Midbrain (tissue), 1 donor: Measurements from ENCODE around the gene PSAPL1.

ENCODE experiments used
- DNase-seq: peaks from one replicate; lab custom pipeline; 2025; lab: John Stamatoyannopoulos, UW

PSAPL1 gene

DNA sequence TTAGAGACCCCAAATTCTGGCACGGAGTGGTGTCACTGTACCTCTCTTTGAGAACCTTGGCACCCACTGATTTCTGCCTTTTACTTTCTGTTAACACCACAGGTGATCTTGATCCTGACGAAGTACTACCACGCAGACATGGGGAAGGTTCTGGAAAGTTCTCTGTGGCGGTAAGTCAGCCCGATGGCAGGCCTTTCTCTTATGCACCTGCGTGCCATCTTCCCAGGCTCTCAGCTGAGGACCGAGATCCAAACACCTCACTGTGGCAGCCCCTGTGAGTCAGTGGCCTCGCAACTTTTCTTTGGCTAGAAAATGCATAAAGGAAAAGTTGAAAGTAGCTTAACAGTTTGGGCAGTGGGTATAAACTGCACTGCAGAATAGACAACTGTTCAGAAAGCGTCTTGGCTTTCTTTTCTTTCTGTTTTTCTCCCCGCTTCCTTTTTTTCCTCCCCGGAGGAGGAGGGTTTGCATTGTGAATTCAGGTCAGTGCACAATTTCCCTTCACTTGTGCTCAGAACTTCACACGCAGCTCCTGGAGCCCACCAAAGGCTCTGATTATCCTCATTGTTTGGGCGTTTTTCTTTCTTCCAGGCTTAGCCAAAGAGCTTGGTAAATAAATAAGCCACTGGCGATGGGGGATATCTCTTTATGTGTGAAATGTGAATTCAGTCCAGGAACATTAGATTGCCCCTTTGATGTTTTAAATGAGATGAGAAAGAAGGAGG lies 38.4 kb downstream of the PSAPL1 start:
- no peak for DNase-seq

DNA sequence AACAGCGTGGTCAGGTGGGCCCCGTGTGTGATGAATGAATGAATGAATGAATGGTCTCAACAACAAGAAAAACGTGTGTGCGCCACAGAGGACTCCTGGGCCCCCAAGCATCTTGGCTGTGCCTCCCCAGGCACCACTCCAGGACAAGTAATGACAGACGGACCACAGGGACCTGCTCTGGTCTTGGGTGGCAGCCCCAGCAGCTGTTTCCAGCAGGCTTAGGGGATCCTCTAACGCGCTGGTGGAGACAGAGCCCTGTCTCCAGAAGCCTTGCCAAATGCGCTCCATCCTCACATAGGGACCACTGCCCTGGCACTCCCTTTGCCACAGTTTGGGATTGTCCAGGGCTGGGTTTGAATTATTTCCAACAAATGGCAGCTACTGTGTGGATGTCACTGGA lies 39.1 kb downstream of the PSAPL1 start:
- DNase-seq: no peak

GRCh38 chr4:7394681-7395451 lies 39.9 kb downstream of the PSAPL1 start:
- no peak for DNase-seq

DNA sequence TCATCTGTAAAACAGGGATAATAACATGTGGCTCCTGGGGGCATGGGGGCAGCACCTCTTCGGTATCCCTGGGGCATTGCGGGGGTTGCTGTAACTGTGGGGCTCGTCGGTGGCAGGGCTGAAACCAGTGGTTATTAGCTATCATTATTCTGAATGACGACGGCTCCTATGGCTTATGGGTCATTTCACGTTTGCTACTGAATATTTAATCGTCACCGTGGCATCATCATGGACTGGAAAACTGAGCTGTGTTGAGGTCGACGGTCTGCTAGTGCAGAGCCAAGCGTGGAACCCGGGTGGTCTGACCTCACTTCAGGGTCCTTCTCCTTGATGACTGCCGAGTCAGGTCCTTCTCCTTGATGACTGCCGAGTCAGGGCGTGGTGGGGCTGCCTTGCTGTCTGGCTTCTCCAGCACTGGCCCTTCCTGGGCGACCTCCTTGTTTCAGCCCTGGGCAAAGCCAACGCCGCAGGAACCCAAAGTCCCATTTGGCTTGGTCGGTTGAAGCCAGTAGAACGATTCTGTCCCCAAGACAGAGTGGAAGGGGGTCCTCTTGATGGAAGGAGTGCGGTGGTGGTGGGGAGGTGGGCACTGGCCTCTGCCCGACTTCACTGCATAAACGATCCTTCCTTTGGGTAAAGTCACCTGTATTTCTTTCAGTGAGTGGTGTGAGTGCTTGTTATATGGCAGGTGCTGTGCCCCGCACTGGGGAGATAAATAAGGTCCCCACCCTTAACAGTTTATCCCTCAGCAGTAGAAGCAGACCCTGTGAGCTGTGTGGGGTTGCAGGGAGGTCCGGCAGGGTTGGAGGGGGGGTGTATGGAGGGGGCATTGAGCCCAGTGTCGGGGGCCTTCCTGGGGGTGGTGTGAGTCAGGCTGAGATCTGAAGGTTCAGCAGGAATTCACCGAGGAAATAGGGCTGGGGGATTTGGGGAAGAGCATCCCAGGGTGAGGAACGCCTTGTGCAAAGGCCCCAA lies 40.8 kb downstream of the PSAPL1 start:
- DNase-seq: no peak

DNA sequence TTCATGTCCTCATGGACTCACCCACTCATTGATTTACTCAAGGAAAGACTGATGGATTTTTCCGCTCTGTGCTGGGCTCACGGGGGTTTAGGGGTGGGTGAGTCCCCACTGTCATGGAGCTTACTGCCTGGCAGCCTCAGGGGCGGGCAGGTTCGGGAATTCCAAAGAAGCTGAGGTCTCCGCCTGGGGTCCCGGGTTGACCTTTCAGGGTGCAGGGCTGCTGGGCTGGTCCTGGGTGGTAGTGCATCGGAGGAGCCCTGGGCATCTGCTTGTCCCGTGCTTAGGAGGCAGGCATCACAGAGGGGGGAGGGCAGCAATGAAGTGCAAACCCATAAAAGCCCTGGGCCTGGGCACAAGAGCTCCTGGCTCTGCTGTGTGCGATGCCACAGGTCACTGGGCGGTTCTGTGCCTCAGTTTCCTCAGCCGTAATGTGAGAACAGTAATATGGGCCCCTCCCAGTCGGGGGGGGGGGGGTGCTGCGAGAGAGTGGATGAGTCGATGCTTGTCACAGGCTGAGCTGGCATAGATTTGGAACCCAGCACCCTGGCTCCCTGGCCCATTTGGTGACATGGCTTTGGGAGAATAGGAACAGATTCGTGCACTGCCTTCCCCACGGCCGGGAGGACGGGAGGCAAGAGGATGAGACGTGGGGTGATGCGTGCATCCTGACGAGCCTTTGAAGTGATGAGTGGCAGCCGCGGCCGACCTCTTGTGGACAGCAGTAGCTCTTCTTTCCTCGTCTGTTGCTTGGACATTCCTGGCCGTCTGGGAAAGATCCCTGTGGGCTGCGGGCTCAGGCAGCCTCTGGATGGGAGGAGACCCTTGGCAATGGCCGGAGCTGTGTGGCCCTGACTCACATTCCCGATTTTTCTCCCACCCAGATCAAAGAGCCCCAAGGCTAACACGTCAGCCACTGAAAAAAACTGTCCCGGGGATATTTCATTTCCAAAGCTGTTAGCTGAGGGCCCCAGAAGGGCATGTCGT lies 42.0 kb downstream of the PSAPL1 start:
- DNase-seq: peak; percentile 33

- DNase-seq: no peak
These were observed 42.9 kb downstream of the PSAPL1 start for GRCh38 chr4:7391637-7392437.

- DNase-seq: no peak
These were observed 43.7 kb downstream of the PSAPL1 start for GRCh38 chr4:7390906-7391636.

DNA sequence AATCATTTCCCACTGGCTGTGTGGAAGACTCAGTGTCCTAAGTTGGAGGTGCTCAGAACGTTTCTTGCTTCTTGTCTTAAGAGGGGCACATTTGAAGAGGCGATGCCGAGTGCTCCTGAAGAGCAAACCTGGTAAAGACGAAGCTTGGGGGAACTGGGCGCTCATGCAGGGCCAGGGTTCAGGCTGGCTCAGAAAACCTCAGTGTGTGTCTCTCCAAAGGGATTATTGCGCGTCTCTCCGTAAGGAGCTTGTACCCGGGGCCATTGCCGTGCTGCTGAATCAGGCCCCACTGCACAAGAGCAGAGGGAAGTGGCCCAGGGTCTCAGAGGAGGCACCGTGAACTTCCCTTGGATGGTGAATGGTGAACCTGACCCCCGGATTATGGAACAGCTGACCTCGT lies 44.4 kb downstream of the PSAPL1 start:
- no peak for DNase-seq

DNA sequence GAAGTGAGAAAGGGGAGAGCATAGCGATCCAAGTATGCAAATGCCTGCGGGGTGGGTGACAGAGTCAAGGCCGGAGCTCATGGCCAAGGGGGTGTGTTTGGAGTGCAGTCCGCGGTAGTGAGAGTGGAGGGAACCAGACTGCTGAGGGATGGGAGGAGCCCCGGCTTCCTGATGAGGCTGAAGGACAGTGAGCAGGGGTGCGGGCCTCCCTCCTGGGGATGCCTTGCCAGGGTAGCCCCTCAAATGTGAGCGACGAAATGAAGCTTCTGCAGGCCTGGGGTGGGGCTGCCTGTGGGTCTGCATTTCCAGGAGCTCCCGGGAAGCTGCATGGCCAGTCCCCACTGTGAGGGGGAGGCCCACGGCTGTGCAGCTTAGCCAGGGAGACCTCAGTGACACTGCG lies 45.0 kb downstream of the PSAPL1 start:
- no peak for DNase-seq

DNA sequence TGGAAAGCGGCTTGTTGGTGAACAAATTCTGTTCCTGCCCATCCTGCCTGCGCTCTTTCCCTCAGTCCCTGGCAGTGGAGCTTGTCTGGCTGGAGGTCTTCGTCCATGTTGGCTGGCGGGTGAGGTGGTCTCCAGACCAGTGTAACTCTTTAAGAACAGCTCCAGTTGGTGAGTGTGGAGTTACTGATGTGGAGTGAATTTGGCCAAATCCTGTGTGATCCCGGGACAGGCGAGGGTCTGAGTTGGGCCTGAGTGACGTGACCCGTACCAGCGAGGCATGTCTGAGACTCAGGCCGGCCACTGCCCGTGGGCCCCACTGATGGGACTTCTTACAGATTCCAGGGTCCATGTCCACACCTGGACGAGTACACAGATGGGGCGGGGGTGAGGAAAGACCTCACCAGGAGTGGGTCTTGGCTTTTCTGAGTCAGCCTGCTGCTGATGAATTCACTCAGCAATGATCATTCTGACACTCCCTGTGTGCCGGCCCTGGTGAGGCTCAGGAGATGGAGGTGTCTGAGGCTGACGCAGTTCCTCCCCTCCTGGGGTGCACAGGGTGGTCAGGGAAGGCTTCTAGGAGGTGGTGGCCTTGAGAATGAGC lies 45.5 kb downstream of the PSAPL1 start:
- no peak for DNase-seq

- no peak for DNase-seq
These were observed 46.1 kb downstream of the PSAPL1 start for GRCh38 chr4:7388627-7389026.

- DNase-seq: no peak
These were observed 46.8 kb downstream of the PSAPL1 start for GRCh38 chr4:7387925-7388324.

- no peak for DNase-seq
These were observed 49.5 kb downstream of the PSAPL1 start for GRCh38 chr4:7384929-7385890.

- no peak for DNase-seq
These were observed 50.5 kb downstream of the PSAPL1 start for GRCh38 chr4:7384003-7384928.

GRCh38 chr4:7383266-7383665 lies 51.5 kb downstream of the PSAPL1 start:
- DNase-seq: no peak

- DNase-seq: no peak
These were observed 52.1 kb downstream of the PSAPL1 start for GRCh38 chr4:7382634-7383014.
